Forelimb muscle (tissue), 1 donor: ENCODE measurements around the gene FNDC10. TPM values are rescaled to one million over a fixed set of nuclear protein-coding genes. Genes with fewer than 3 reads are reported as not detected.
"Not testable (repeated sequence)": the region's sequence is repeated elsewhere in the genome, so short reads cannot be mapped to it uniquely, and the experiment has no call there.

Source experiments
- DNase-seq: peaks from one replicate; pipeline ENCODE4 v3.0.0-alpha.2; 2013; ENCODE audit warnings: low read depth
- polyA plus RNA-seq: library from polyadenylated mRNA; unstranded; fragments of 120-200 nt; gene quantifications from one replicate; pipeline ENCODE4 v1.2.1, GENCODE V29; 2013; ENCODE audit not compliant: insufficient read length

FNDC10 gene
- polyA plus RNA-seq, 1 donor = 2.0 TPM

- DNase-seq = no peak
Measured at GRCh38 chr1:1599030-1599934, 653 bp downstream of the FNDC10 start.

- DNase-seq = no peak
Measured at GRCh38 chr1:1598720-1599029, 1.3 kb downstream of the FNDC10 start.

GRCh38 chr1:1598051-1598719 is 1.8 kb downstream of the FNDC10 start:
- DNase-seq = no peak

GRCh38 chr1:1597275-1597930 is 2.5 kb downstream of the FNDC10 start:
- DNase-seq = no peak

- no peak for DNase-seq
Measured at GRCh38 chr1:1596493-1597274, 3.3 kb downstream of the FNDC10 start.

- not testable (repeated sequence) for DNase-seq
Measured at GRCh38 chr1:1595341-1595740, 4.6 kb downstream of the FNDC10 start.

GRCh38 chr1:1594602-1595260 is 5.2 kb downstream of the FNDC10 start:
- no peak for DNase-seq

- DNase-seq = no peak
Measured at GRCh38 chr1:1593834-1594601, 5.9 kb downstream of the FNDC10 start.

- no peak for DNase-seq
Measured at GRCh38 chr1:1591452-1591851, 8.5 kb downstream of the FNDC10 start.

GRCh38 chr1:1583347-1584010 is 16.5 kb downstream of the FNDC10 start:
- no peak for DNase-seq

GRCh38 chr1:1582585-1583346 is 17.2 kb downstream of the FNDC10 start:
- no peak for DNase-seq

GRCh38 chr1:1578371-1578940 is 21.5 kb downstream of the FNDC10 start:
- no peak for DNase-seq

- no peak for DNase-seq
Measured at GRCh38 chr1:1577367-1578011, 22.4 kb downstream of the FNDC10 start.

GRCh38 chr1:1574721-1575537 is 25.0 kb downstream of the FNDC10 start, which contains the start of gene SSU72:
Gene SSU72 (minus strand): TSS chr1:1574863. CDS start chr1:1574557, 306 bp downstream.
- peak; percentile 70 for DNase-seq

GRCh38 chr1:1573843-1574720 is 25.9 kb downstream of the FNDC10 start:
- no peak for DNase-seq

- DNase-seq = no peak
Measured at GRCh38 chr1:1569341-1569740, 30.6 kb downstream of the FNDC10 start.
